Measurements from ENCODE around the gene PDK4. TPM values are rescaled to one million over a fixed set of nuclear protein-coding genes. Genes with fewer than 3 reads are reported as not detected.

Gene PDK4
- total RNA-seq, 1 donor from 2014 or later = 0.34 TPM

DNA sequence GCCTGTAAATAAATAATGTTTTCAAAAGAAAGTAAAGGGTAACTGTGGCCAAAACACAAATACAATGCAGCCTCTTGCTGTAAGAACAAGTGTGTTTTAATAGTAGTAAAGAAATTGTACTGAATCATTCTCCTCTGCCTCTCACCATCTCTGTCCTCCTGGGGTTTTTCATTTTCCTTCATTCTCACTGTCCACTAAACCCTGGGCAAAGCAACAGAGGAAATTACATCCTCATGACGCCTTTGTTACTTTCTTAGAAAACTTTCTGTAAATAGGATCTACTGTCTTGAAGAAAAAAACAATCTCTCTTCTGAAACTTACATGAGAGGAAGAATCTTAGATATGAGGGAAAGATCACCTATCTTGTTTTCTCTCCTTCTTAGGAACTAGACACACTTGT is 56.0 kb downstream of the PDK4 start:
- no peaks in the 10 kb centered on the region for H3K79me2 ChIP-seq (ENCODE audit: insufficient read depth, low read length)
- H3K4me1 ChIP-seq (ENCODE audit: insufficient read depth, low read length) = no peaks in the 10 kb centered on the region
- FAIRE-seq (no peak), DNase-seq (ENCODE audit: low read depth) (no peak)
- H3K36me3 Mint-ChIP-seq (ENCODE audit: low read depth, unreplicated experiment) = no peaks in the 10 kb centered on the region
- TF ChIP-seq EZH2 (IDR thresholded peaks at IDR 0.05; ENCODE audit: insufficient read depth, low read length) (no peak), CTCF (IDR thresholded peaks at IDR 0.05; ENCODE audit: insufficient read depth, low read depth, low read length) (no peak)
- H3K27me3 Mint-ChIP-seq (ENCODE audit: low read depth, unreplicated experiment) = no peaks in the 10 kb centered on the region
- no peaks in the 10 kb centered on the region for H3K9me3 Mint-ChIP-seq (ENCODE audit: unreplicated experiment)
- peaks cover 1% of the 10 kb centered on the region for H3K4me1 Mint-ChIP-seq (ENCODE audit: low read depth, unreplicated experiment)
- no peak overlapping the region for H3K4me3 ChIP-seq (ENCODE audit: insufficient read depth, low read depth, low read length)
- no peak overlapping the region for H3K4me2 ChIP-seq (ENCODE audit: low read length)
- peaks cover 5% of the 10 kb centered on the region for H3K27me3 ChIP-seq (ENCODE audit: insufficient read depth, low read length)
- H3K27ac Mint-ChIP-seq (ENCODE audit: unreplicated experiment) = no peak overlapping the region
- no peaks in the 10 kb centered on the region for H4K20me1 ChIP-seq (ENCODE audit: insufficient read depth, low read length)
- H2AFZ ChIP-seq (ENCODE audit: low read depth, low read length) = no peak overlapping the region
- H3K9ac ChIP-seq (ENCODE audit: low read length) = no peak overlapping the region
- H3K9me3 ChIP-seq (ENCODE audit: insufficient read depth, low read depth, low read length) = no peaks in the 10 kb centered on the region
- H3K27ac ChIP-seq (ENCODE audit: low read depth, low read length) = no peak overlapping the region
- no peaks in the 10 kb centered on the region for H3K36me3 ChIP-seq (ENCODE audit: insufficient read depth, low read length)
- no peak overlapping the region for H3K4me3 Mint-ChIP-seq (ENCODE audit: unreplicated experiment)

DNA sequence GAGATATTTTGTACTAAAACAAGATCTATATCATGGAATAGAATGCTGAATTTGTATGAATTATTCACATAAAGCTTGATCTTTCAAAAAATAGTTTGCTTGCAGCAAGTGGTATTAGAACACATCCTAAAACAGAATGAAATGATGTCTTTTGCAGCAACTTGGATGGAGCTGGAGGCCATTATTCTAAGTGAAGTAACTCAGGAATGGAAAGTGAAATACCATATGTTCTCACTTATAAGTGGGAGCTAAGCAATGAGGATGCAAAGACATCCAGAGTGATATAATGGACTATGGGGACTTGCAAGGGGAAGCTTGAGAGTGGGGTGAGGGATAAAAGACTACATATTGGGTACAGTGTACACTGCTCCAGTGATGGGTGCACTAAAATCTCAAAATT is 56.9 kb downstream of the PDK4 start:
- no peak overlapping the region for H3K4me3 Mint-ChIP-seq (ENCODE audit: unreplicated experiment)
- no peak overlapping the region for H3K27ac Mint-ChIP-seq (ENCODE audit: unreplicated experiment)
- no peaks in the 10 kb centered on the region for H3K9me3 Mint-ChIP-seq (ENCODE audit: unreplicated experiment)
- H3K9me3 ChIP-seq (ENCODE audit: insufficient read depth, low read depth, low read length) = no peaks in the 10 kb centered on the region
- no peak for TF ChIP-seq EZH2 (IDR thresholded peaks at IDR 0.05; ENCODE audit: insufficient read depth, low read length)
- TF ChIP-seq CTCF (IDR thresholded peaks at IDR 0.05; ENCODE audit: insufficient read depth, low read depth, low read length) = no peak
- no peak overlapping the region for H2AFZ ChIP-seq (ENCODE audit: low read depth, low read length)
- no peaks in the 10 kb centered on the region for H3K36me3 ChIP-seq (ENCODE audit: insufficient read depth, low read length)
- H3K27ac ChIP-seq (ENCODE audit: low read depth, low read length) = no peak overlapping the region
- no peak for DNase-seq (ENCODE audit: low read depth)
- no peaks in the 10 kb centered on the region for H3K4me1 ChIP-seq (ENCODE audit: insufficient read depth, low read length)
- H3K27me3 Mint-ChIP-seq (ENCODE audit: low read depth, unreplicated experiment) = peaks cover 2% of the 10 kb centered on the region
- no peak overlapping the region for H3K4me3 ChIP-seq (ENCODE audit: insufficient read depth, low read depth, low read length)
- no peak for FAIRE-seq
- H3K36me3 Mint-ChIP-seq (ENCODE audit: low read depth, unreplicated experiment) = no peaks in the 10 kb centered on the region
- H3K79me2 ChIP-seq (ENCODE audit: insufficient read depth, low read length) = no peaks in the 10 kb centered on the region
- peaks cover 5% of the 10 kb centered on the region for H3K27me3 ChIP-seq (ENCODE audit: insufficient read depth, low read length)
- H3K4me1 Mint-ChIP-seq (ENCODE audit: low read depth, unreplicated experiment) = no peaks in the 10 kb centered on the region
- no peak overlapping the region for H3K9ac ChIP-seq (ENCODE audit: low read length)
- no peaks in the 10 kb centered on the region for H4K20me1 ChIP-seq (ENCODE audit: insufficient read depth, low read length)
- H3K4me2 ChIP-seq (ENCODE audit: low read length) = no peak overlapping the region

DNA sequence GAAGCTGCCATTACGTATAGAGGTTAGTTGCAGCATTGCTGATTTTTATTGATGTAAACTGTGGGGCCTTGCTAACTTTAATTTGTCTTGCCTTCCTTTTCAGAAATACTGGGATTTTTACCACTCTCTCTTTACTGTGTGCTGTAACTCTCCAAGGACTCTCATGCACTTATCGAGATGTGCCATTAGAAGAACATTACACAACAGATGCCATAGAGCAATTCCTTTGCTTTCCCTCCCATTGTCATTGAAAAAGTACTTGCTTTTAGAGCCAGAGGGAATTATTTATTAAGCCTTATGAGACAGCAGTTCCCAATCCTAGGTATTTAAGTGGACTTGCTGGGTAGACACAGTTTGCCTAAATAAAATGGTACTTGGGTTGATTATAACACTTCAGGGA is 58.8 kb downstream of the PDK4 start:
- H3K9me3 Mint-ChIP-seq (ENCODE audit: unreplicated experiment) = no peaks in the 10 kb centered on the region
- FAIRE-seq = no peak
- no peaks in the 10 kb centered on the region for H3K4me1 ChIP-seq (ENCODE audit: insufficient read depth, low read length)
- no peaks in the 10 kb centered on the region for H3K79me2 ChIP-seq (ENCODE audit: insufficient read depth, low read length)
- DNase-seq (ENCODE audit: low read depth) = no peak
- H3K4me2 ChIP-seq (ENCODE audit: low read length) = no peak overlapping the region
- H3K27ac ChIP-seq (ENCODE audit: low read depth, low read length) = no peak overlapping the region
- no peak overlapping the region for H2AFZ ChIP-seq (ENCODE audit: low read depth, low read length)
- no peak overlapping the region for H3K4me3 Mint-ChIP-seq (ENCODE audit: unreplicated experiment)
- no peaks in the 10 kb centered on the region for H4K20me1 ChIP-seq (ENCODE audit: insufficient read depth, low read length)
- H3K4me3 ChIP-seq (ENCODE audit: insufficient read depth, low read depth, low read length) = no peak overlapping the region
- H3K36me3 ChIP-seq (ENCODE audit: insufficient read depth, low read length) = no peaks in the 10 kb centered on the region
- no peaks in the 10 kb centered on the region for H3K9me3 ChIP-seq (ENCODE audit: insufficient read depth, low read depth, low read length)
- peaks cover 11% of the 10 kb centered on the region for H3K27me3 ChIP-seq (ENCODE audit: insufficient read depth, low read length)
- TF ChIP-seq EZH2 (IDR thresholded peaks at IDR 0.05; ENCODE audit: insufficient read depth, low read length) (no peak), CTCF (IDR thresholded peaks at IDR 0.05; ENCODE audit: insufficient read depth, low read depth, low read length) (no peak)
- no peak overlapping the region for H3K9ac ChIP-seq (ENCODE audit: low read length)
- no peaks in the 10 kb centered on the region for H3K4me1 Mint-ChIP-seq (ENCODE audit: low read depth, unreplicated experiment)
- H3K36me3 Mint-ChIP-seq (ENCODE audit: low read depth, unreplicated experiment) = no peaks in the 10 kb centered on the region
- H3K27ac Mint-ChIP-seq (ENCODE audit: unreplicated experiment) = no peak overlapping the region
- H3K27me3 Mint-ChIP-seq (ENCODE audit: low read depth, unreplicated experiment) = peaks cover 4% of the 10 kb centered on the region
